Measurements from ENCODE around the gene MPV17. TPM values are rescaled to one million over a fixed set of nuclear protein-coding genes. Genes with fewer than 3 reads are reported as not detected.
A peak's percentile ranks its signal among the peaks of the same experiment; 100 is the strongest.

MPV17 gene
- total and polyA plus RNA-seq, 2 of the 13 experiments (the other 11 are each of a cell fraction or from before 2014, with no cell fraction given) = 48.9 to 129 TPM

GRCh38 chr2:27303093-27304025 is 19.5 kb downstream of the MPV17 start (continued):
- TF ChIP-seq SOX13 (IDR thresholded peaks at IDR 0.05) (no peak), SOX13 (CRISPR knock-in tag; conservative IDR thresholded peaks at IDR 0.05 in 1 of 2, IDR thresholded peaks at IDR 0.05 in 1 of 2) (0 out of 4 replicates have a peak, but pooled peaks of 1 of the 2 experiments have one; percentile 8), KDM6A (CRISPR knock-in tag; IDR thresholded peaks at IDR 0.05; ENCODE audit: low read depth) (no peak), CCAR2 (optimal IDR thresholded peaks at IDR 0.05; ENCODE audit: low read depth, low read length) (no peak), ZNF777 (CRISPR knock-in tag; IDR thresholded peaks at IDR 0.05) (peak; percentile 93), ZNF614 (CRISPR knock-in tag; IDR thresholded peaks at IDR 0.05; ENCODE audit: borderline replicate concordance) (no peak), SMAD3 (CRISPR knock-in tag; IDR thresholded peaks at IDR 0.05) (0 out of 2 replicates have a peak, but pooled peaks have one; percentile 64), HDAC2 (CRISPR knock-in tag; IDR thresholded peaks at IDR 0.05) (peak; percentile 49; the same call in 1 of the 2 replicates), TAF15 (IDR thresholded peaks at IDR 0.05; ENCODE audit: low read depth, low read length, poor library complexity, severe bottlenecking) (no peak), ZNF547 (CRISPR knock-in tag; IDR thresholded peaks at IDR 0.05) (no peak), ZNF24 (IDR thresholded peaks at IDR 0.05) (0 out of 2 replicates have a peak, but pooled peaks have one; percentile 30), ZNF205 (CRISPR knock-in tag; IDR thresholded peaks at IDR 0.05) (peak; percentile 66), ZBTB20 (CRISPR knock-in tag; IDR thresholded peaks at IDR 0.05; ENCODE audit: borderline replicate concordance, low read depth) (peak; percentile 33; the same call in 1 of the 2 replicates), HNF4A (CRISPR knock-in tag; IDR thresholded peaks at IDR 0.05) (no peak; the same call in 1 of the 2 replicates), RARA (CRISPR knock-in tag; IDR thresholded peaks at IDR 0.05) (no peak), MXD3 (CRISPR knock-in tag; IDR thresholded peaks at IDR 0.05) (no peak), ZNF691 (CRISPR knock-in tag; IDR thresholded peaks at IDR 0.05; ENCODE audit: borderline replicate concordance, low read depth) (0 out of 2 replicates have a peak, but pooled peaks have one; percentile 11), ZFX (CRISPR knock-in tag; IDR thresholded peaks at IDR 0.05; ENCODE audit: low read depth) (0 out of 2 replicates have a peak, but pooled peaks have one; percentile 35), ZNF703 (CRISPR knock-in tag; IDR thresholded peaks at IDR 0.05; ENCODE audit: borderline replicate concordance) (no peak), HMGXB4 (CRISPR knock-in tag; IDR thresholded peaks at IDR 0.05; ENCODE audit: borderline replicate concordance in 1 of 2, low read depth in 1 of 2) (peak; percentile 82 to 87), ZNF121 (CRISPR knock-in tag; IDR thresholded peaks at IDR 0.05) (peak; percentile 78; the same call in 1 of the 2 replicates), PATZ1 (CRISPR knock-in tag; IDR thresholded peaks at IDR 0.05) (peak; percentile 21; the same call in 1 of the 2 replicates), STAG1 (CRISPR knock-in tag; IDR thresholded peaks at IDR 0.05) (peak; percentile 87), RFXANK (CRISPR knock-in tag; IDR thresholded peaks at IDR 0.05) (no peak), CEBPG (CRISPR knock-in tag; IDR thresholded peaks at IDR 0.05) (peak; percentile 37; the same call in 1 of the 2 replicates)

Measured in HepG2 (cell line).